GM12801 (cell line): Measurements from ENCODE around the gene PLOD3.

Experiments used
- CTCF ChIP-seq: IDR thresholded peaks from one replicate; pipeline ENCODE4 v1.5.1; 2011; ENCODE audit warnings: control low read depth; ENCODE audit not compliant: insufficient read length; ENCODE audit errors: extremely low read depth

The PLOD3 gene

GRCh38 chr7:101248276-101248675 is 30.9 kb upstream of the PLOD3 start:
- TF ChIP-seq CTCF, result no peak

- no peak for TF ChIP-seq CTCF
These were observed 27.8 kb upstream of the PLOD3 start for GRCh38 chr7:101245147-101245668.

- TF ChIP-seq CTCF, result no peak
These were observed 27.2 kb upstream of the PLOD3 start, which contains the start of gene FIS1 for GRCh38 chr7:101244375-101245146. TSS of gene FIS1 (minus strand) at chr7:101245081. CDS start at chr7:101245004, 77 bp downstream.

- TF ChIP-seq CTCF, result no peak
These were observed 26.4 kb upstream of the PLOD3 start for GRCh38 chr7:101243646-101244374.

- no peak for TF ChIP-seq CTCF
These were observed 24.3 kb upstream of the PLOD3 start for GRCh38 chr7:101241443-101242349.

- no peak for TF ChIP-seq CTCF
These were observed 23.6 kb upstream of the PLOD3 start for GRCh38 chr7:101241015-101241363.
